Lung (tissue), 12 donors: ENCODE data around the gene GLRX5. TPM values are rescaled to one million over a fixed set of nuclear protein-coding genes. Genes with fewer than 3 reads are reported as not detected.

Experiments used
- ATAC-seq: fragments of 200-7000 bp; cut with Tn5 transposase; one replicate; pipeline ENCODE4 v1.9.1; 2020; ENCODE audit warnings: moderate number of reproducible peaks; ENCODE audit not compliant: insufficient read depth, low FRiP score
- DNase-seq, 3 donors: peaks; one replicate each; pipeline ENCODE4 v3.0.0-alpha.2; 2013 to 2017
- H3K27ac ChIP-seq, 2 donors: one replicate each; pipeline ENCODE4 v1.5.1; 2013; ENCODE audit warnings: mild to moderate bottlenecking in 2 of 2, moderate library complexity in 2 of 2, control low read depth in 1 of 2, inconsistent platforms in 1 of 2, low read depth in 1 of 2, low read length in 1 of 2
- H3K27me3 ChIP-seq, 3 donors: one replicate each; pipeline ENCODE4 v1.5.1; 2013; ENCODE audit warnings: low read length in 2 of 3; ENCODE audit not compliant: control insufficient read depth in 3 of 3, insufficient read depth in 3 of 3
- H3K36me3 ChIP-seq, 4 donors: one replicate each; pipeline ENCODE4 v1.5.1; 2013; ENCODE audit warnings: low read length in 4 of 4, mild to moderate bottlenecking in 1 of 4, moderate library complexity in 1 of 4; ENCODE audit not compliant: control insufficient read depth in 4 of 4, insufficient read depth in 4 of 4
- H3K4me1 ChIP-seq, 5 donors: one replicate each; pipeline ENCODE4 v1.5.1; 2013; ENCODE audit warnings: low read length in 5 of 5, mild to moderate bottlenecking in 2 of 5, moderate library complexity in 1 of 5; ENCODE audit not compliant: control insufficient read depth in 5 of 5, insufficient read depth in 5 of 5
- H3K4me3 ChIP-seq: one replicate; pipeline ENCODE4 v1.5.1; 2013; ENCODE audit warnings: mild to moderate bottlenecking, control low read depth, moderate library complexity
- H3K9ac ChIP-seq, 2 donors: one replicate each; pipeline ENCODE4 v1.5.1; 2013; ENCODE audit warnings: low read length in 2 of 2, control low read depth in 1 of 2; ENCODE audit not compliant: insufficient read depth in 1 of 2
- H3K9me3 ChIP-seq, 4 donors: one replicate each; pipeline ENCODE4 v1.5.1; 2013; ENCODE audit warnings: low read length in 3 of 4, mild to moderate bottlenecking in 1 of 4, moderate library complexity in 1 of 4; ENCODE audit not compliant: control insufficient read depth in 4 of 4, insufficient read depth in 3 of 4
- WGBS, 2 donors: extraction: QIAGEN DNeasy Blood & Tissue Kit; methylation state at CpG; one replicate each; pipeline ENCODE4 v1.1.7; 2013; 5-methylcytosine and 5-hydroxymethylcytosine counted together
- polyA plus RNA-seq, 2 donors: library from polyadenylated mRNA; stranded (reverse); fragments of 200-250 nt; gene quantifications; one replicate each; pipeline ENCODE4 v1.2.1, GENCODE V29; 2013
- total RNA-seq, 2 donors: library from RNA; depleted of rRNA in 1 of 2; stranded (reverse); fragments of >200 nt in 1 of 2; gene quantifications; one replicate each; pipeline ENCODE4 v1.2.1, GENCODE V29; 2014 to 2021
- TF ChIP-seq, protein P1 (sequence below): IDR thresholded peaks from 2 replicates; pipeline ENCODE4 v1.5.1; 2012; ENCODE audit warnings: mild to moderate bottlenecking; ENCODE audit errors: control extremely low read depth, extremely low read depth
- donor health status: control.
- donor health status: control.
- donor health status: Bipolar disorder and iron deficiency.
- donor health status: healthy.
- donor health status: DM: yes; HTN: yes; CAD: no.

Gene GLRX5
- total and polyA plus RNA-seq, 4 donors: 22.4 to 35.6 (median 29.1) TPM

DNA sequence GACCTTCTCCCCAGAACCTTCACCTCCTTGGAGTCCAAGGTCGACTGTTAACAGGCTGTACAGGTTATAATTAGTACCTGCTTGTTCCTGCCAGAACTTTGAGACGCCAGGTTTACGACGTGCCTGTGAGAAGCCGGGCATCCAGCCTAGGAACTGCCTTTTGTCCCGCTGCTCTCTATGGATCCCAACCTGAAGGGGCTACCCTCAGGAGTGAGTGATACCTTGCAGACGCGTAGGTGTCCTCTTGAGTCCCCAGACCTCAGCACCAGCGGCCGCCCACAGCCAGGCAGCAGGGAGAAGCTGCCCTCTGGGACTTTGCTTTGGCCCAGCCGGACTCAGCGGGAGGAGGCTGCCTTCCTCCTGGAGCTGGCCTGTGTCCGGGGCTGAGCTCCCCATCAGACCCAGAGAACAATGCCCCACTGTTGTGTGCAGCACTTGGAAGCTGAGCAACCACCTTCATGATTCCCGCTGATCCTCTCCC is 34.6 kb upstream of the GLRX5 start:
- Histone ChIP-seq H3K27me3 (no peaks in the 10 kb centered on the region), H3K9me3 (no peaks in the 10 kb centered on the region), H3K9ac (no peak overlapping the region), H3K4me1 (peaks cover 0 to 36% (median 9%) of the 10 kb centered on the region in 5 donors), H3K4me3 (no peak overlapping the region), H3K36me3 (peaks cover 0 to 2% (median 0%) of the 10 kb centered on the region in 4 donors), H3K27ac (no peak overlapping the region)
- WGBS, 2 donors: 86 to 91% methylated on average over 14 of the region's 14 CpGs
- TF ChIP-seq, protein P1, sequence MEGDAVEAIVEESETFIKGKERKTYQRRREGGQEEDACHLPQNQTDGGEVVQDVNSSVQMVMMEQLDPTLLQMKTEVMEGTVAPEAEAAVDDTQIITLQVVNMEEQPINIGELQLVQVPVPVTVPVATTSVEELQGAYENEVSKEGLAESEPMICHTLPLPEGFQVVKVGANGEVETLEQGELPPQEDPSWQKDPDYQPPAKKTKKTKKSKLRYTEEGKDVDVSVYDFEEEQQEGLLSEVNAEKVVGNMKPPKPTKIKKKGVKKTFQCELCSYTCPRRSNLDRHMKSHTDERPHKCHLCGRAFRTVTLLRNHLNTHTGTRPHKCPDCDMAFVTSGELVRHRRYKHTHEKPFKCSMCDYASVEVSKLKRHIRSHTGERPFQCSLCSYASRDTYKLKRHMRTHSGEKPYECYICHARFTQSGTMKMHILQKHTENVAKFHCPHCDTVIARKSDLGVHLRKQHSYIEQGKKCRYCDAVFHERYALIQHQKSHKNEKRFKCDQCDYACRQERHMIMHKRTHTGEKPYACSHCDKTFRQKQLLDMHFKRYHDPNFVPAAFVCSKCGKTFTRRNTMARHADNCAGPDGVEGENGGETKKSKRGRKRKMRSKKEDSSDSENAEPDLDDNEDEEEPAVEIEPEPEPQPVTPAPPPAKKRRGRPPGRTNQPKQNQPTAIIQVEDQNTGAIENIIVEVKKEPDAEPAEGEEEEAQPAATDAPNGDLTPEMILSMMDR: no peak
- DNase-seq (no peak), ATAC-seq (no peak)

DNA sequence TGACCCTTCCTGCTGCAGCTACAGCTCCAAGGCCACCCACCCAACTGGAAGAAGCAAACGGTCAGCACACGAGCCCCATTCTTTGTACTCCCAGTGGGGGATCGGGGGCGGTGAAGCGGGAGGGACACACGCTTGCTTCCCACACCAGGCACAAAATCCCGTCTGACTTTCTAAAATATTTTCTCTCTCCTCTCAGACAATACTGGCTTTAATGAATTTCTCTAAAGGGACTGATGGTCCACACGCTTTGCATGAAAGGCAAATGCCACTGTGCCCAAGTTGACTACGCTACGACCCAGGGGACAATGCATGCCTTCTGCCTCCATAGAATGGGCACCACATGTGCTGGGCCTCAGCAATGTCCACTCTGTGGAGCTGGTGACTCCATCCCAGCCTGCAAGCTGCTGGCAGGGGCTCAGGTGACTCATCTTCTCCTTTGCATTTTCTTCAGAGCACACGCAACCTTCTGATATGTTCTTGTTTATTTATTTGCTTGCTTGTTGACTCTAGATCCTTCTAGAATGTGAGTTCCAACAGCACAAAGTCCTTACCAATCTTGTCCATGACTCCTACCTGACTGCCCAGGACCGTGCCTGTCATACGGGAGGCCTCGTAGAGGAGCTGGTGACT is 34.0 kb upstream of the GLRX5 start:
- no peak for DNase-seq
- WGBS, 2 donors: 85% methylated on average over 14 of the region's 14 CpGs
- Histone ChIP-seq H3K27ac (no peak overlapping the region), H3K4me1 (peaks cover 0 to 35% (median 6%) of the 10 kb centered on the region in 5 donors), H3K4me3 (no peak overlapping the region), H3K27me3 (no peaks in the 10 kb centered on the region), H3K9ac (no peak overlapping the region), H3K36me3 (peaks cover 0 to 2% (median 0%) of the 10 kb centered on the region in 4 donors), H3K9me3 (no peaks in the 10 kb centered on the region)
- TF ChIP-seq, protein P1: no peak
- ATAC-seq: peak; percentile 67

DNA sequence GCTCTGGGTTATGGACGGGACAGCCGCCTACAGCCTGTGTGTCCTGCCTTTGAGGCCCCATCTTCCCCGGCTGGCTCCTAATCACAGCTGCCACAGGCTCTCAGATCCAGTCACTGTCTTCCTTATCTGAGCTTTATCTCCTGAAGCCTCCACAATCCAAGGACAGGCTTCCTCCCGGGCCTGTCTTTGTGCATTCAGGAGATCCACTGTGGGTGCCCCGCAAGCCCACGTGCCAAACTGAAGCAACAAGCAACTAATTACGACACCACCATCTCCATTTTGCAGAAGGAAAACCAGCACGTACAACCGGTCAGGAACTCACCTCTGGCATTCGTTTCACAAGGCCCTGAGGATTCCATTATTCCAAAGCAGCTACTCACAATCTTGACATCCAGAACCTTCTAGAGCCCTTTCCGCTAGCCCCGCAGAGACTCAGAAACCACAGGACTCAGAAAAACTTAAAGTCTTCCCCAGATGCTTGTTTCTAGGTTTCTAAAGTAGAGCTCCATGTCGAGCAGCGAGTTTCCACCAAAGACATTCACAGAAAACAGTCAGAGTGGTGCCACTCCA is 32.4 kb upstream of the GLRX5 start:
- DNase-seq (no peak), ATAC-seq (no peak)
- H3K4me3 ChIP-seq: no peak overlapping the region
- TF ChIP-seq, protein P1: no peak
- peaks cover 0 to 19% (median 9%) of the 10 kb centered on the region in 5 donors for H3K4me1 ChIP-seq
- no peaks in the 10 kb centered on the region for H3K27me3 ChIP-seq
- no peak overlapping the region for H3K27ac ChIP-seq
- H3K36me3 ChIP-seq: peaks cover 0 to 5% (median 0%) of the 10 kb centered on the region in 4 donors
- no peak overlapping the region for H3K9ac ChIP-seq
- H3K9me3 ChIP-seq: no peaks in the 10 kb centered on the region
- WGBS, 2 donors: 57 to 80% methylated on average over 14 of the region's 14 CpGs
